ENCODE measurements around the gene ADAMTSL1. TPM values are rescaled to one million over a fixed set of nuclear protein-coding genes. Genes with fewer than 3 reads are reported as not detected.

The ADAMTSL1 gene
- polyA plus RNA-seq, 2 of the 4 experiments (the other 2 are of a cell fraction) = 0.03 TPM; not detected in 1

DNA sequence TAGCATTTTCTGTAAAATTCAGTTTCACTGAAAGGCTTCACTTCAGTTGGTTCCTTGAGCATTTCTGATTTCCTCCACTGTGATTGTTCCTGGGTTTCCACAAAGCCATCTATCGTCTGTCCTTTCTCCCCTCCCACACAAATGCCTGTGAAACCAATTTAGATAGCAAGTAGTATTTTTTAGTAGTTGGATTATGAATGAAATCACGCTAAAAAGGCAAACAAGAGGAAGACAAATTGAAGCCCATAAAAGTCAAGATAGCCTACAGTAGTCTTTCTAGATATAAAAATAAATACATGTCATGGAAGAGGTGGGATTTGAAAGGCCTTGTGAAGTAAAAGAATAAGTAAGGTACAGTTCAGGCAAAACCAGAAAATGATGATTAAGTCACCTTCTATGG, 162.8 kb downstream of the ADAMTSL1 start:
- ChIA-PET CTCF (interaction anchor here (1.7 kb wide), 1 partner anchor 9 kb away, joined by 5 read pairs; no protein-coding TSS in a partner anchor), POLR2A (no interaction called here)
- WGBS (ENCODE audit: missing lambda C conversion rate) = 3% methylated on average over 2 of the region's 2 CpGs
- ATAC-seq = no peak
- H3K4me3 ChIP-seq = no peak overlapping the region
- no peak for FAIRE-seq
- no peak overlapping the region for H3K4me2 ChIP-seq
- DNase-seq (ENCODE audit: low read depth in 1 of 2, low spot score in 1 of 2) = no peak
- TF ChIP-seq SREBF2 (IDR thresholded peaks at IDR 0.05) (no peak), KDM1A (IDR thresholded peaks at IDR 0.05; ENCODE audit: low read depth) (no peak), BCL3 (IDR thresholded peaks at IDR 0.05) (no peak), ZC3H11A (IDR thresholded peaks at IDR 0.05) (no peak), RCOR1 (IDR thresholded peaks at IDR 0.05; ENCODE audit: low read depth, low read length) (no peak), ZSCAN20 (CRISPR knock-in tag; IDR thresholded peaks at IDR 0.05) (no peak), NPAS2 (CRISPR knock-in tag; IDR thresholded peaks at IDR 0.05; ENCODE audit: borderline replicate concordance) (no peak), HMGXB4 (CRISPR knock-in tag; IDR thresholded peaks at IDR 0.05; ENCODE audit: borderline replicate concordance) (no peak), ZFP36 (IDR thresholded peaks at IDR 0.05; ENCODE audit: borderline replicate concordance, partially characterized antibody) (no peak), FOXS1 (CRISPR knock-in tag; IDR thresholded peaks at IDR 0.05) (no peak), JUNB (IDR thresholded peaks at IDR 0.05) (no peak), EHMT2 (IDR thresholded peaks at IDR 0.05; ENCODE audit: low read depth) (no peak)
- no peak overlapping the region for H3K27ac ChIP-seq
- H3K9me3 ChIP-seq = no peaks in the 10 kb centered on the region
- H3K4me1 ChIP-seq = no peaks in the 10 kb centered on the region

DNA sequence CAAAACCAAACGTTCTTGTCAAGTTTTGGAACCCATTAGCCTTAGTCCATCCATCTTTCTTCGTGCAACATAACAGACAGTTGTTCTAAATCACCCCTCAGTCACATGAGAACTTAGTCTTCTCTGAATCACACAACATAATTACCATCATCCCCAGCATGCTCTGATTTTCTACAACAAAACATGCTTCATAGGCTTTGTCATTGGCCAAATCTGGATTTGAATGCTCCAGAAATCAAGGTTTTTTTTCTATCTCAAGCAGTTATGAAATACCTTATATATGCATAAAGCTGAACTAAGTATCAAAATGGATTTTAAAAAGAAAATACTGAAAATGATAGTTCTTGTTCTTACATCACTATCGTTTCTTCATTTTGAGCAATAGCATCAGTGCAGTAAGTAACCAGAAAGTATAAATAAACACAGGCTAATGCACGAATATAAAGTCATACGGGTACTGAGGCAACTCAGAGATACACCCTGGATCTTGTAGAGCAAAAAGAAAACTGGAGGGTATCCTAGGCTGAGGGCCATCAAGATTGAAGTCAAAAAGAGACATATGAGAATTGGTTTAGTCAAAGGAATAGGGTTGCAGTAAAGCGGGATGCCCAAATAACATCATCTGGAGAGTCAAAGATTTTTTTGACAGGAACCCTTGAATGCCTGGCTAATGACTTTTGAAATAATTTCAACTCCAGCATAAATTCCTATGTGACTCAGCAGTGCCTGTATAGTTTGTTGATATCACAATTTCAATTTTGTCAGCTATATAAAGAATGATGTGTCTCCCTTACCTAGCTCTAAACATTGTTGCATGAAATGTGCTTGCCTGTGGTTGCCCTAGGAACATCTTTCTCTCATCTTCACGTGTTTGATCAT, 164.7 kb downstream of the ADAMTSL1 start:
- TF ChIP-seq RARB (CRISPR knock-in tag; IDR thresholded peaks at IDR 0.05) (no peak), EP300 (IDR thresholded peaks at IDR 0.05) (no peak), KDM5A (IDR thresholded peaks at IDR 0.05) (no peak), ZC3H11A (IDR thresholded peaks at IDR 0.05) (no peak), ESRRA (IDR thresholded peaks at IDR 0.05; ENCODE audit: borderline replicate concordance, low read length) (no peak), SMC3 (IDR thresholded peaks at IDR 0.05) (no peak), FOSB (CRISPR knock-in tag; IDR thresholded peaks at IDR 0.05) (no peak), CTCF (IDR thresholded peaks at IDR 0.05) (no peak), FOXS1 (CRISPR knock-in tag; IDR thresholded peaks at IDR 0.05) (no peak), MAZ (IDR thresholded peaks at IDR 0.05; ENCODE audit: borderline replicate concordance, low read depth, low read length) (no peak)
- TF ChIP-seq, protein P1, sequence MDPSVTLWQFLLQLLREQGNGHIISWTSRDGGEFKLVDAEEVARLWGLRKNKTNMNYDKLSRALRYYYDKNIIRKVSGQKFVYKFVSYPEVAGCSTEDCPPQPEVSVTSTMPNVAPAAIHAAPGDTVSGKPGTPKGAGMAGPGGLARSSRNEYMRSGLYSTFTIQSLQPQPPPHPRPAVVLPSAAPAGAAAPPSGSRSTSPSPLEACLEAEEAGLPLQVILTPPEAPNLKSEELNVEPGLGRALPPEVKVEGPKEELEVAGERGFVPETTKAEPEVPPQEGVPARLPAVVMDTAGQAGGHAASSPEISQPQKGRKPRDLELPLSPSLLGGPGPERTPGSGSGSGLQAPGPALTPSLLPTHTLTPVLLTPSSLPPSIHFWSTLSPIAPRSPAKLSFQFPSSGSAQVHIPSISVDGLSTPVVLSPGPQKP (IDR thresholded peaks at IDR 0.05; ENCODE audit: low read depth, low read length) = no peak
- no peaks in the 10 kb centered on the region for H3K9me3 ChIP-seq
- FAIRE-seq (no peak), DNase-seq (ENCODE audit: low read depth in 1 of 2, low spot score in 1 of 2) (no peak), ATAC-seq (no peak)
- ChIA-PET POLR2A (no interaction called here), CTCF (interaction anchor here (1.1 to 1.7 kb wide), 3 partner anchors 11 to 384 kb away, joined by 3 to 5 read pairs (median 3); no protein-coding TSS in a partner anchor)
- no peak overlapping the region for H3K4me3 ChIP-seq
- no peak overlapping the region for H3K27ac ChIP-seq
- no peak overlapping the region for H3K4me2 ChIP-seq
- no peaks in the 10 kb centered on the region for H3K4me1 ChIP-seq
- WGBS (ENCODE audit: missing lambda C conversion rate) = 13% methylated on average over 7 of the region's 7 CpGs
